SH-SY5Y (cell line): ENCODE results near the gene INTS6.

ENCODE experiments used
- GATA2 ChIP-seq: IDR thresholded peaks from 2 replicates; pipeline ENCODE4 v1.6.1; 2011; ENCODE audit warnings: mild to moderate bottlenecking, low read depth, low read length
- GATA3 ChIP-seq: IDR thresholded peaks from 2 replicates; pipeline ENCODE4 v1.6.1; 2011; ENCODE audit warnings: low read depth, mild to moderate bottlenecking, low read length, moderate library complexity

- TF ChIP-seq GATA3 = no peak
- TF ChIP-seq GATA2 = no peak
Observed at GRCh38 chr13:51331354-51331861, 121.4 kb downstream of the INTS6 start.
